Osteoblast (primary cell): Measurements from ENCODE around the gene DYRK3. TPM values are rescaled to one million over a fixed set of nuclear protein-coding genes. Genes with fewer than 3 reads are reported as not detected.

Experiments used
- DNase-seq: peaks from one replicate; pipeline ENCODE4 v3.0.0; 2011; ENCODE audit warnings: low spot score, mixed read lengths; ENCODE audit not compliant: insufficient read length; ENCODE audit errors: missing footprints
- H2AFZ ChIP-seq: 2 replicates; pipeline ENCODE4 v1.6.0; 2011; ENCODE audit warnings: mild to moderate bottlenecking, low read length
- H3K27ac ChIP-seq: 2 replicates; pipeline ENCODE4 v1.5.1; 2011; ENCODE audit warnings: mild to moderate bottlenecking, low read depth, low read length, moderate library complexity
- H3K27me3 ChIP-seq: 2 replicates; pipeline ENCODE4 v1.6.0; 2012; ENCODE audit warnings: mild to moderate bottlenecking, control low read depth, inconsistent platforms, low read length, moderate library complexity; ENCODE audit not compliant: insufficient read depth
- H3K36me3 ChIP-seq: 2 replicates; pipeline ENCODE4 v1.5.1; 2011; ENCODE audit warnings: mild to moderate bottlenecking, low read length, control low read depth, moderate library complexity; ENCODE audit not compliant: insufficient read depth
- H3K4me1 ChIP-seq: 2 replicates; pipeline ENCODE4 v1.5.1; 2011; ENCODE audit warnings: mild to moderate bottlenecking, low read length, control low read depth, moderate library complexity; ENCODE audit not compliant: insufficient read depth
- H3K4me2 ChIP-seq: 2 replicates; pipeline ENCODE4 v1.6.0; 2011; ENCODE audit warnings: mild to moderate bottlenecking, low read length; ENCODE audit not compliant: insufficient read depth
- H3K4me3 ChIP-seq: fragments of 200-600 bp; sonication (generic); 3 replicates; pipeline ENCODE4 v1.5.1; 2012; ENCODE audit warnings: mild to moderate bottlenecking, low read length, inconsistent platforms; ENCODE audit not compliant: insufficient read depth
- H3K79me2 ChIP-seq: 2 replicates; pipeline ENCODE4 v1.6.0; 2012; ENCODE audit warnings: mild to moderate bottlenecking, low read length, control low read depth, inconsistent platforms; ENCODE audit not compliant: insufficient read depth
- H3K9me3 ChIP-seq: 2 replicates; pipeline ENCODE4 v1.5.1; 2011; ENCODE audit warnings: low read depth, low read length, control low read depth
- H4K20me1 ChIP-seq: 2 replicates; pipeline ENCODE4 v1.6.0; 2012; ENCODE audit warnings: mild to moderate bottlenecking, low read length, control low read depth; ENCODE audit not compliant: insufficient read depth
- total RNA-seq: library from RNA; depleted of rRNA; stranded (reverse); fragments of >200 nt; gene quantifications from 2 replicates; pipeline ENCODE4 v1.2.3, GENCODE V29; 2012
- TF ChIP-seq, protein P1 (sequence below): IDR thresholded peaks from 2 replicates; pipeline ENCODE4 v1.5.1; 2011; ENCODE audit warnings: mild to moderate bottlenecking, low read depth, low read length, moderate library complexity; ENCODE audit errors: extremely low read depth

Gene DYRK3
- total RNA-seq, 1 donor: 52.1 TPM

DNA sequence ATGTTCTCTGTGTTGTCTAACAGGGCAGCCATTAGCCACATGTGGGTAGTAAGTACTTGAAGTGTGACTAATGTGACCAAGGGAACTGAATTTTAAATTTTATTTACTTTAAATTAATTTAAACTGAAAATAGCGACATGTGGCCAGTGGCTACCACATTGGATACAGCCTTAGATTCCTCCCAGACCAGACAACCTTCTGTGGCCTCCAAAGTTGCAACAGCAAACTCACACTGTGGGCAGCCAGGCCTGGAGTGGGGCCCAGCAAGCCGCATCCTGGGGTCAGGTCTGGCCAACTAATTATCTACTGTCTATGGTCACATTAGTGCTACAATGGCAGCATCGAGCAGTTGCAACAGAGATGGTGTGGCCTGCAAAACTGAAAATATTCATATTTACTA lies 34.8 kb upstream of the DYRK3 start:
- Histone ChIP-seq H3K9me3 (no peaks in the 10 kb centered on the region), H3K36me3 (peaks cover 71% of the 10 kb centered on the region), H3K4me2 (no peak overlapping the region), H3K27ac (no peak overlapping the region), H3K79me2 (no peaks in the 10 kb centered on the region), H2AFZ (no peak overlapping the region), H3K4me1 (peaks cover 4% of the 10 kb centered on the region), H3K27me3 (no peaks in the 10 kb centered on the region), H4K20me1 (no peaks in the 10 kb centered on the region), H3K4me3 (no peak overlapping the region)
- DNase-seq: no peak
- TF ChIP-seq, protein P1, sequence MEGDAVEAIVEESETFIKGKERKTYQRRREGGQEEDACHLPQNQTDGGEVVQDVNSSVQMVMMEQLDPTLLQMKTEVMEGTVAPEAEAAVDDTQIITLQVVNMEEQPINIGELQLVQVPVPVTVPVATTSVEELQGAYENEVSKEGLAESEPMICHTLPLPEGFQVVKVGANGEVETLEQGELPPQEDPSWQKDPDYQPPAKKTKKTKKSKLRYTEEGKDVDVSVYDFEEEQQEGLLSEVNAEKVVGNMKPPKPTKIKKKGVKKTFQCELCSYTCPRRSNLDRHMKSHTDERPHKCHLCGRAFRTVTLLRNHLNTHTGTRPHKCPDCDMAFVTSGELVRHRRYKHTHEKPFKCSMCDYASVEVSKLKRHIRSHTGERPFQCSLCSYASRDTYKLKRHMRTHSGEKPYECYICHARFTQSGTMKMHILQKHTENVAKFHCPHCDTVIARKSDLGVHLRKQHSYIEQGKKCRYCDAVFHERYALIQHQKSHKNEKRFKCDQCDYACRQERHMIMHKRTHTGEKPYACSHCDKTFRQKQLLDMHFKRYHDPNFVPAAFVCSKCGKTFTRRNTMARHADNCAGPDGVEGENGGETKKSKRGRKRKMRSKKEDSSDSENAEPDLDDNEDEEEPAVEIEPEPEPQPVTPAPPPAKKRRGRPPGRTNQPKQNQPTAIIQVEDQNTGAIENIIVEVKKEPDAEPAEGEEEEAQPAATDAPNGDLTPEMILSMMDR: no peak

DNA sequence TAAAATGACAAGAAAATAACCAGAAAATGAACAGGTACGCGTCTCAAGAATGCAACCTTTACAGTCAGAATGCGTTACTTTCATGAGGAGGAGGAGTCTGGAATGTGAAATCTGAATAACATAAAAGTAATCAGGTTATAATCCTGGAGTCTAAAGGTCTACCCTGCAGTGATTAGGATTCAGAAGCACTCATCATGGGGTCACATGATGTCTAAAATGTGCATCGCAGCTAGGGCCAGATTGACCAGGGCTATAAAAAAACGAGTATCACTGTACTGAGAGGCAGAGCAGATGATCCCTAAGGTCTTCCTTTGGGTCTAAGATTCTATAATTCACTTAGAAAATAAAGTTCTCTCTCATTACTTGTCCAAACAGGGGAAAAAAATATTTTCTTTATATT lies 30.5 kb upstream of the DYRK3 start:
- Histone ChIP-seq H3K4me1 (peaks cover 4% of the 10 kb centered on the region), H3K79me2 (no peaks in the 10 kb centered on the region), H3K27me3 (no peaks in the 10 kb centered on the region), H3K9me3 (no peaks in the 10 kb centered on the region), H2AFZ (no peak overlapping the region), H3K36me3 (peaks cover 59% of the 10 kb centered on the region), H3K4me3 (no peak overlapping the region), H3K27ac (no peak overlapping the region), H4K20me1 (no peaks in the 10 kb centered on the region), H3K4me2 (no peak overlapping the region)
- TF ChIP-seq, protein P1: no peak
- DNase-seq: no peak

DNA sequence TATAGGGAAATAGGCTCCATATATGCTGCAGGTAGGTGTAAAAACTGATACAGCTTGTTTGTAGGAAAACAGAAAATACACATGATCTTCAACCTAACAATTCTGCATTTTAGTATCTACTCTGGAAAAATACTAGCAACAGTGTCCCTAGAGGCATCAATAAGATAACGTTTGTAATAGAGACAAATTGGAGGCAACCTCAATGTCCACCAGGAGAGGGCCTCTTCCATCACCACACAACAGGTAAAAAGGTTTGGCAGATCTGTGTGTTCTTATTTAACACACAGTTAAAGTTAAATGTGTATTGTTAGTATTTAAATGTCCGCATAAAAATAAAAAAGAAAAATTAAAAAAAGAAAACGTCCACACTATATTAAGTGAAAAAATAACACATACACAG lies 28.5 kb upstream of the DYRK3 start:
- Histone ChIP-seq H3K4me3 (no peak overlapping the region), H4K20me1 (no peaks in the 10 kb centered on the region), H2AFZ (no peak overlapping the region), H3K79me2 (peaks cover 12% of the 10 kb centered on the region), H3K9me3 (no peaks in the 10 kb centered on the region), H3K27me3 (no peaks in the 10 kb centered on the region), H3K27ac (no peak overlapping the region), H3K4me2 (no peak overlapping the region), H3K4me1 (peaks cover 9% of the 10 kb centered on the region), H3K36me3 (peaks cover 51% of the 10 kb centered on the region)
- TF ChIP-seq, protein P1: peak; percentile 43
- no peak for DNase-seq

DNA sequence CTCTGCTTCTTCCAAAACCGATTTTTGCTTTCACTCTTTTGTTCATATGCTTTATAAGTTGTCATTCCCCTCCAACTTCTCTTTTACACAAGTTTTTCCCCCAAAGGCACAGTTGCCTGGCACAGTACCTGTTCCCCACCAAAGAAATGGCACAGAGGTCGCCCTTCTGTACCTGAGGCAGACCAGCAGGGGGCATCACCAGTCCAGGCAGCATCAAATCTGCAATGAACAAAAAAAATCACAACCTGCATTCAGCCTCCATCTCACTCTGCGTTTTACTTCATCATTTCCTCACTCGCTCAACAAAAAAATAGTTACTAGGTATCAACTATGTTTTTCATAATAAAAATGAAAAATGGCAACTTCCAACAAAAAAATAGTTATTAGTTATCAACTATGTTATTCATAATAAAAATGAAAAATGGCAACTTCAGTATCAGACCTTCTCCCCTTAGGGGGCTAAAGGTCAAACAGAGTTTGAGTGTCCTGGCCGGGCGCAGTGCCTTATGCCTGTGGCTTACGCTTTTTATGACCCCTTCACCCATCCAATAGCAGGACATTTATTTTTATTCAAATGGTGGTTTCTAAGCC lies 27.1 kb upstream of the DYRK3 start:
- no peak overlapping the region for H3K4me2 ChIP-seq
- H3K27me3 ChIP-seq: no peaks in the 10 kb centered on the region
- no peak overlapping the region for H2AFZ ChIP-seq
- no peaks in the 10 kb centered on the region for H4K20me1 ChIP-seq
- no peak overlapping the region for H3K4me3 ChIP-seq
- no peaks in the 10 kb centered on the region for H3K9me3 ChIP-seq
- peaks cover 38% of the 10 kb centered on the region for H3K36me3 ChIP-seq
- no peak overlapping the region for H3K27ac ChIP-seq
- peaks cover 10% of the 10 kb centered on the region for H3K4me1 ChIP-seq
- TF ChIP-seq, protein P1: peak; percentile 85
- peaks cover 15% of the 10 kb centered on the region for H3K79me2 ChIP-seq
- no peak for DNase-seq
